Left ventricle myocardium inferior (tissue), 1 donor: ENCODE data around the gene ATXN10. TPM values are rescaled to one million over a fixed set of nuclear protein-coding genes. Genes with fewer than 3 reads are reported as not detected.

Source experiments
- DNase-seq: peaks from one replicate; pipeline ENCODE4 v3.0.0-alpha.2; 2020
- H3K27ac ChIP-seq: fragments of 200-600 bp; replicated peaks from 2 replicates; pipeline ENCODE4 v1.8.0; 2021
- H3K27me3 ChIP-seq: fragments of 200-600 bp; 2 replicates; pipeline ENCODE4 v1.8.0; 2021; ENCODE audit warnings: low read depth
- H3K36me3 ChIP-seq: fragments of 200-600 bp; 2 replicates; pipeline ENCODE4 v1.8.0; 2021
- H3K4me1 ChIP-seq: fragments of 200-600 bp; 2 replicates; pipeline ENCODE4 v1.8.0; 2021
- H3K4me3 ChIP-seq: fragments of 200-600 bp; 2 replicates; pipeline ENCODE4 v1.8.0; 2021; ENCODE audit warnings: mild to moderate bottlenecking, moderate library complexity
- H3K9me3 ChIP-seq: fragments of 200-600 bp; replicated peaks from 2 replicates; pipeline ENCODE4 v1.8.0; 2021
- CTCF ChIP-seq: fragments of 200-600 bp; IDR thresholded peaks from 2 replicates; pipeline ENCODE4 v1.8.0; 2021; ENCODE audit warnings: antibody characterized with exemption, mild to moderate bottlenecking, borderline replicate concordance
- intact Hi-C: fragments of 100-400 bp; cut with micrococcal nuclease; formaldehyde crosslinking; loops from one replicate; pipeline ENCODE4 v1.11.0; 2022
- total RNA-seq: library from RNA; stranded (reverse); fragmentation: NEBNext Ultra II Directional; extraction: Animal tissue kit (Norgen Biotek cat#: 25700); gene quantifications from one replicate; pipeline ENCODE4 v1.2.1, GENCODE V29; 2021
- donor health status: DM: no; HTN: yes; CAD: no; lungs with severe emphysema.

ATXN10 gene
- total RNA-seq, 1 donor from 2014 or later, result 148 TPM

GRCh38 chr22:45762545-45763235, 91.1 kb downstream of the ATXN10 start:
- intact Hi-C loops, result no loop called here
- no peak overlapping the region for H3K27ac ChIP-seq
- H3K36me3 ChIP-seq, result peaks cover 5% of the 10 kb centered on the region
- no peak for TF ChIP-seq CTCF
- no peak overlapping the region for H3K4me3 ChIP-seq
- no peak for DNase-seq
- H3K4me1 ChIP-seq, result peaks cover 5% of the 10 kb centered on the region
- no peaks in the 10 kb centered on the region for H3K9me3 ChIP-seq
- H3K27me3 ChIP-seq, result no peaks in the 10 kb centered on the region

- Histone ChIP-seq H3K27ac (no peak overlapping the region), H3K4me1 (no peaks in the 10 kb centered on the region), H3K4me3 (no peak overlapping the region), H3K27me3 (no peaks in the 10 kb centered on the region), H3K9me3 (no peaks in the 10 kb centered on the region), H3K36me3 (peaks cover 5% of the 10 kb centered on the region)
- intact Hi-C loops, result no loop called here
- DNase-seq, result no peak
- TF ChIP-seq CTCF, result no peak
These were observed 91.6 kb downstream of the ATXN10 start for GRCh38 chr22:45763236-45763624.

GRCh38 chr22:45768490-45768889, 96.9 kb downstream of the ATXN10 start:
- H3K9me3 ChIP-seq, result peaks cover 7% of the 10 kb centered on the region
- H3K27ac ChIP-seq, result no peak overlapping the region
- no peak overlapping the region for H3K4me3 ChIP-seq
- H3K36me3 ChIP-seq, result peaks cover 12% of the 10 kb centered on the region
- H3K4me1 ChIP-seq, result peaks cover 8% of the 10 kb centered on the region
- no peak for TF ChIP-seq CTCF
- no peak for DNase-seq
- H3K27me3 ChIP-seq, result no peaks in the 10 kb centered on the region
- intact Hi-C loops, result no loop called here

GRCh38 chr22:45769569-45770210, 98.1 kb downstream of the ATXN10 start:
- Histone ChIP-seq H3K4me3 (no peak overlapping the region), H3K4me1 (peaks cover 8% of the 10 kb centered on the region), H3K27me3 (no peaks in the 10 kb centered on the region), H3K27ac (no peak overlapping the region), H3K36me3 (peaks cover 8% of the 10 kb centered on the region), H3K9me3 (peaks cover 7% of the 10 kb centered on the region)
- intact Hi-C loops, result no loop called here
- no peak for TF ChIP-seq CTCF
- no peak for DNase-seq

GRCh38 chr22:45770506-45770905, 98.9 kb downstream of the ATXN10 start:
- Histone ChIP-seq H3K4me1 (peaks cover 8% of the 10 kb centered on the region), H3K9me3 (peaks cover 7% of the 10 kb centered on the region), H3K27me3 (no peaks in the 10 kb centered on the region), H3K4me3 (no peak overlapping the region), H3K27ac (no peak overlapping the region), H3K36me3 (peaks cover 8% of the 10 kb centered on the region)
- intact Hi-C loops, result no loop called here
- no peak for TF ChIP-seq CTCF
- no peak for DNase-seq
